ENCODE results near the gene GNPTAB.
A peak's percentile ranks its signal among the peaks of the same experiment; 100 is the strongest.

GNPTAB gene

GRCh38 chr12:101697930-101698799, 132.6 kb downstream of the GNPTAB start:
- no peak for DNase-seq (ENCODE audit: low read depth)

GRCh38 chr12:101697197-101697929, 133.4 kb downstream of the GNPTAB start, which contains the start of gene CHPT1:
Gene CHPT1 (plus strand): TSS chr12:101697640. CDS start chr12:101697862, 222 bp downstream.
- peak within 1 kb of the TSS; percentile 61 for H3K4me3 ChIP-seq (ENCODE audit: control insufficient read depth, low read depth, low read length)
- DNase-seq (ENCODE audit: low read depth) = no peak
- TF ChIP-seq CTCF (IDR thresholded peaks at IDR 0.05; ENCODE audit: control insufficient read depth, insufficient read depth, low read depth, low read length, missing control alignments) = no peak

More at GRCh38 chr12:101697930-101698799, 132.6 kb downstream of the GNPTAB start:
- H3K4me3 ChIP-seq (ENCODE audit: control insufficient read depth, low read depth, low read length) = peak overlapping the region; percentile 61
- TF ChIP-seq CTCF (IDR thresholded peaks at IDR 0.05; ENCODE audit: control insufficient read depth, insufficient read depth, low read depth, low read length, missing control alignments) = no peak

GRCh38 chr12:101696251-101697196, 134.2 kb downstream of the GNPTAB start:
- DNase-seq (ENCODE audit: low read depth) = no peak
- TF ChIP-seq CTCF (IDR thresholded peaks at IDR 0.05; ENCODE audit: control insufficient read depth, insufficient read depth, low read depth, low read length, missing control alignments) = no peak
- H3K4me3 ChIP-seq (ENCODE audit: control insufficient read depth, low read depth, low read length) = peak overlapping the region; percentile 61

- no peak for DNase-seq (ENCODE audit: low read depth)
- TF ChIP-seq CTCF (IDR thresholded peaks at IDR 0.05; ENCODE audit: control insufficient read depth, insufficient read depth, low read depth, low read length, missing control alignments) = no peak
Measured at GRCh38 chr12:101695706-101696105, 135.1 kb downstream of the GNPTAB start.

More at GRCh38 chr12:101695706-101696105, 135.1 kb downstream of the GNPTAB start:
- H3K4me3 ChIP-seq (ENCODE audit: control insufficient read depth, low read depth, low read length) = no peak overlapping the region
